A549 (cell line): ENCODE data around the gene AMDHD2. TPM values are rescaled to one million over a fixed set of nuclear protein-coding genes. Genes with fewer than 3 reads are reported as not detected.

ENCODE experiments used
- ATAC-seq, 2 experiments: fragments of 200-7000 bp in 1 of 2; fragments of >200 bp in 1 of 2; cut with Nextera tagmentation in 1 of 2; cut with Tn5 transposase in 1 of 2; 3 replicates each; pipeline versions ENCODE4 v1.8.0 to v1.9.1; 2018 to 2020; ENCODE audit warnings: mild to moderate bottlenecking in 1 of 2, moderate library complexity in 1 of 2
- CTCF ChIA-PET: fragments of 300-600 bp; sonication (Branson Sonifier 250); formaldehyde crosslinking; extraction: SDS; loops from one replicate; lab custom pipeline; 2021; ENCODE audit warnings: antibody characterized with exemption, inconsistent platforms; lab: Yijun Ruan, JAX
- POLR2A ChIA-PET: fragments of 350-600 bp; formaldehyde crosslinking; extraction: SDS; loops from one replicate; lab custom pipeline; 2021; ENCODE audit warnings: antibody characterized with exemption, inconsistent platforms; lab: Yijun Ruan, JAX
- DNase-seq, 2 experiments: peaks; one replicate each; pipeline versions ENCODE4 v3.0.0 to v3.0.0-alpha.2; 2011 to 2016; ENCODE audit warnings: low read depth in 1 of 2, low spot score in 1 of 2
- FAIRE-seq: peaks from 2 replicates; lab custom pipeline; 2011; peaks lifted over from hg19 to GRCh38; lab: Jason Lieb, UNC
- H3K27ac ChIP-seq, 2 experiments: fragments of >200 bp; sonication (Bioruptor Twin); formaldehyde crosslinking; 3 replicates each; pipeline ENCODE4 v1.5.1; 2016 to 2017
- H3K4me1 ChIP-seq: fragments of >200 bp; sonication (Bioruptor Twin); formaldehyde crosslinking; 3 replicates; pipeline ENCODE4 v1.6.1; 2016
- H3K4me2 ChIP-seq: fragments of >200 bp; sonication (Bioruptor Twin); formaldehyde crosslinking; 3 replicates; pipeline ENCODE4 v1.6.1; 2016
- H3K4me3 ChIP-seq: fragments of >200 bp; sonication (Bioruptor Twin); formaldehyde crosslinking; 3 replicates; pipeline ENCODE4 v1.5.1; 2016
- H3K9me3 ChIP-seq: fragments of >200 bp; sonication (Bioruptor Twin); formaldehyde crosslinking; 3 replicates; pipeline ENCODE4 v1.6.1; 2016
- ATOH8 ChIP-seq: fragments of 250-450 bp; sonication (Bioruptor Pico); IDR thresholded peaks from 2 replicates; pipeline ENCODE4 v1.5.0; 2020; ENCODE audit warnings: low read depth, mild to moderate bottlenecking, moderate library complexity
- BHLHE40 ChIP-seq: IDR thresholded peaks from 2 replicates; pipeline ENCODE4 v1.6.1; 2012; ENCODE audit warnings: low read depth, low read length, inconsistent platforms
- CBX8 ChIP-seq: fragments of 200-600 bp; sonication (generic); IDR thresholded peaks from 2 replicates; pipeline ENCODE4 v1.6.1; 2016
- CEBPB ChIP-seq, 2 experiments: fragments of >200 bp in 1 of 2; sonication (Bioruptor Twin) in 1 of 2; formaldehyde crosslinking in 1 of 2; IDR thresholded peaks; 2 replicates each; pipeline ENCODE4 v1.6.1; 2012 to 2016
- CTCF ChIP-seq: fragments of >200 bp; sonication (Bioruptor Twin); formaldehyde crosslinking; IDR thresholded peaks from 3 replicates; pipeline ENCODE4 v1.5.1; 2016
- FOSB ChIP-seq: fragments of 250-450 bp; sonication (Bioruptor Pico); IDR thresholded peaks from 2 replicates; pipeline ENCODE4 v1.5.0; 2020; ENCODE audit warnings: mild to moderate bottlenecking, moderate library complexity
- FOSL2 ChIP-seq, 2 experiments: fragments of 450-650 bp in 1 of 2; fragments of >200 bp in 1 of 2; sonication (Bioruptor Twin) in 1 of 2; formaldehyde crosslinking; IDR thresholded peaks; 2 replicates each; pipeline versions ENCODE4 v1.5.0 to v1.6.1; 2016 to 2020; ENCODE audit warnings: mild to moderate bottlenecking in 1 of 2, moderate library complexity in 1 of 2
- FOXS1 ChIP-seq: fragments of 250-450 bp; sonication (Bioruptor Pico); IDR thresholded peaks from 2 replicates; pipeline ENCODE4 v1.5.0; 2020; ENCODE audit warnings: mild to moderate bottlenecking, moderate library complexity
- HDAC2 ChIP-seq: fragments of 200-600 bp; sonication (generic); IDR thresholded peaks from 2 replicates; pipeline ENCODE4 v1.6.1; 2016
- HES2 ChIP-seq: fragments of >200 bp; sonication (Bioruptor Twin); formaldehyde crosslinking; IDR thresholded peaks from 2 replicates; pipeline ENCODE4 v1.6.1; 2016
- HEYL ChIP-seq: fragments of 250-450 bp; sonication (Bioruptor Pico); IDR thresholded peaks from 2 replicates; pipeline ENCODE4 v1.8.0; 2021; ENCODE audit warnings: mild to moderate bottlenecking, moderate library complexity
- HMGXB4 ChIP-seq: fragments of 250-450 bp; sonication (Bioruptor Pico); IDR thresholded peaks from 2 replicates; pipeline ENCODE4 v1.5.0; 2021; ENCODE audit warnings: mild to moderate bottlenecking, moderate library complexity, borderline replicate concordance
- HOXA7 ChIP-seq: fragments of 250-450 bp; sonication (Bioruptor Pico); IDR thresholded peaks from 2 replicates; pipeline ENCODE4 v1.5.0; 2020; ENCODE audit warnings: mild to moderate bottlenecking, moderate library complexity
- HOXB13 ChIP-seq: fragments of 250-450 bp; sonication (Bioruptor Pico); IDR thresholded peaks from 2 replicates; pipeline ENCODE4 v1.5.0; 2020; ENCODE audit warnings: low read depth, mild to moderate bottlenecking, moderate library complexity
- JUNB ChIP-seq: fragments of >200 bp; sonication (Bioruptor Twin); formaldehyde crosslinking; IDR thresholded peaks from 2 replicates; pipeline ENCODE4 v1.6.1; 2016
- KDM1A ChIP-seq: fragments of 200-600 bp; sonication (generic); IDR thresholded peaks from 2 replicates; pipeline ENCODE4 v1.6.1; 2016; ENCODE audit warnings: low read depth, mild to moderate bottlenecking
- MYC ChIP-seq: IDR thresholded peaks from 2 replicates; pipeline ENCODE4 v1.6.1; 2012; ENCODE audit warnings: mild to moderate bottlenecking, inconsistent platforms, low read length, improper control_type of control experiment, borderline replicate concordance
- PBX3 ChIP-seq: IDR thresholded peaks from 2 replicates; pipeline ENCODE4 v1.6.1; 2012
- PHF8 ChIP-seq: fragments of 200-600 bp; sonication (generic); IDR thresholded peaks from 2 replicates; pipeline ENCODE4 v1.6.1; 2016; ENCODE audit warnings: low read depth, mild to moderate bottlenecking, antibody characterized with exemption, moderate library complexity, borderline replicate concordance
- POLR2AphosphoS2 ChIP-seq: conservative IDR thresholded peaks from 2 replicates; pipeline ENCODE4 v1.6.1; 2012; ENCODE audit warnings: low read length, improper control_type of control experiment, inconsistent platforms
- RCOR1 ChIP-seq: fragments of 150-350 bp; IDR thresholded peaks from 2 replicates; pipeline ENCODE4 v1.6.1; 2014; ENCODE audit warnings: antibody characterized with exemption, low read length, low read depth
- SMC3 ChIP-seq: fragments of >200 bp; sonication (Bioruptor Twin); formaldehyde crosslinking; IDR thresholded peaks from 3 replicates; pipeline ENCODE4 v1.6.1; 2018; ENCODE audit warnings: inconsistent platforms
- TFCP2L1 ChIP-seq: fragments of 250-450 bp; sonication (Bioruptor Pico); IDR thresholded peaks from 2 replicates; pipeline ENCODE4 v1.5.0; 2021; ENCODE audit warnings: mild to moderate bottlenecking
- WGBS: methylation state at CpG from one replicate; pipeline ENCODE4 v1.1.6; 2017; ENCODE audit errors: missing lambda C conversion rate; 5-methylcytosine and 5-hydroxymethylcytosine counted together
- polyA plus RNA-seq, 4 experiments: library from polyadenylated mRNA; depleted of rRNA in 3 of 4; stranded (reverse); fragments of >200 nt; fragmentation: RNase III in 1 of 4; extraction: RNeasy Plus Mini Kit Qiagen cat#74134 plus additional on column Dnase treatment in 1 of 4; gene quantifications; 2 replicates in 3 of 4; 3 replicates in 1 of 4; pipeline ENCODE4 v1.2.3, GENCODE V29; 2011 to 2017

Gene AMDHD2
- polyA plus RNA-seq, 2 of the 4 experiments (the other 2 are of a cell fraction): 6.6 to 28.8 TPM

- TF ChIP-seq HMGXB4: no peak
- TF ChIP-seq MYC: no peak
- TF ChIP-seq HEYL (CRISPR knock-in tag): no peak
- no peak for TF ChIP-seq PHF8
- TF ChIP-seq POLR2AphosphoS2: no peak
Observed at GRCh38 chr16:2482249-2482648, 37.9 kb upstream of the AMDHD2 start (continued).

GRCh38 chr16:2482708-2483534 is 37.2 kb upstream of the AMDHD2 start:
- Histone ChIP-seq H3K4me1 (no peaks in the 10 kb centered on the region), H3K9me3 (no peaks in the 10 kb centered on the region), H3K4me3 (no peak overlapping the region), H3K27ac (no peak overlapping the region)
- POLR2A ChIA-PET: interaction anchor here (0.6 kb wide), 1 partner anchor 162 kb away, joined by 7 read pairs; no protein-coding TSS in a partner anchor
- FAIRE-seq: no peak
- 88% methylated on average over 32 of the region's 32 CpGs for WGBS
- ATAC-seq: no peak
- TF ChIP-seq KDM1A: no peak
- TF ChIP-seq BHLHE40: no peak
- no peak for TF ChIP-seq HOXA7 (CRISPR knock-in tag)
- TF ChIP-seq SMC3: no peak
- TF ChIP-seq HES2: no peak
- TF ChIP-seq FOSB (CRISPR knock-in tag): no peak
- no peak for TF ChIP-seq HMGXB4
- TF ChIP-seq FOXS1 (CRISPR knock-in tag): no peak
- TF ChIP-seq, all 56 proteins: peak for 0
- H3K4me2 ChIP-seq: no peak overlapping the region
- no peak for DNase-seq
- CTCF ChIA-PET: interaction anchor here (0.6 to 13.5 kb wide), 7 partner anchors 8 to 1734 kb away, joined by 3 to 98 read pairs (median 4); no protein-coding TSS in a partner anchor

- no peak for DNase-seq
- 86% methylated on average over 10 of the region's 16 CpGs for WGBS
- FAIRE-seq: no peak
- ChIA-PET POLR2A (no interaction called here), CTCF (interaction anchor here (1.1 to 13.5 kb wide), 2 partner anchors 16 to 144 kb away, joined by 5 to 98 read pairs; partner anchors contain the start of gene ABCA3)
- Histone ChIP-seq H3K4me1 (no peaks in the 10 kb centered on the region), H3K4me2 (no peak overlapping the region), H3K4me3 (no peak overlapping the region), H3K9me3 (no peaks in the 10 kb centered on the region), H3K27ac (no peak overlapping the region)
- ATAC-seq: no peak; a peak in 1 of 6 replicates
- no peak for TF ChIP-seq HOXA7 (CRISPR knock-in tag)
- no peak for TF ChIP-seq RCOR1
- no peak for TF ChIP-seq KDM1A
- TF ChIP-seq ATOH8: no peak
- TF ChIP-seq HDAC2: no peak
- no peak for TF ChIP-seq CEBPB (IDR thresholded peaks at IDR 0.05)
- TF ChIP-seq HOXB13: no peak
- TF ChIP-seq CTCF: no peak
- TF ChIP-seq PBX3: no peak
- no peak for TF ChIP-seq CBX8
- no peak for TF ChIP-seq JUNB
- no peak for TF ChIP-seq FOSL2 (IDR thresholded peaks at IDR 0.05)
- TF ChIP-seq FOSL2 (CRISPR knock-in tag; IDR thresholded peaks at IDR 0.05): no peak
- no peak for TF ChIP-seq TFCP2L1 (CRISPR knock-in tag)
Observed at GRCh38 chr16:2483939-2484897, 36.0 kb upstream of the AMDHD2 start.
